Cardiac fibroblast (primary cell): Measurements from ENCODE around the gene TNS2.
"Not testable (repeated sequence)": the region's sequence is repeated elsewhere in the genome, so short reads cannot be mapped to it uniquely, and the experiment has no call there.

ENCODE experiments used
- DNase-seq, 2 donors: peaks; one replicate each; pipeline versions ENCODE4 v3.0.0 to v3.0.0-alpha.2; 2010; ENCODE audit warnings: low read depth in 2 of 2
- H3K4me3 ChIP-seq, 2 donors: replicated peaks in 1 of 2; 1 replicate in 1 of 2; 2 replicates in 1 of 2; pipeline ENCODE4 v1.5.1; 2011; ENCODE audit warnings: low read depth in 2 of 2, low read length in 2 of 2, mild to moderate bottlenecking in 2 of 2, moderate library complexity in 1 of 2
- CTCF ChIP-seq: IDR thresholded peaks from one replicate; pipeline ENCODE4 v1.5.1; 2011; ENCODE audit warnings: low read depth, mild to moderate bottlenecking, low read length, inconsistent platforms

TNS2 gene

DNA sequence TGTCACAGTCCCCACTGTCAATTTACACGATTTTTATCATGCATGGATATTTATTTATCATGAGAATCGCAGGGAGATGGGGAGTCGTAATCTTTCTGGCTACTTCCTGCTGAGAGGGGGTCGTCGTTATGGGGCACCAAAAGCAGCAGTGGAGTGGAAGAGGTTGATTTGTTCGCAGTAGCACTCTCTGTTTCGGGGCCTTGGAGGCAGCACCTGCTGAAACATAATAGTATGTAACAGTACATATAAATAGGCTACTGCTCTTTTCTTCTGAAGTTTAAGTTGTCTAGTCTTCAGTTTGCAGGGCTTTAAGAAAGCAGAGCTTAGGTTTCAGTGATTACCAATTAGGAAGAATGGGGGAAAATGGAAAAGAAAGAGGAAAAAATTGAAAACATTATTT is 57.3 kb downstream of the TNS2 start:
- TF ChIP-seq CTCF: no peak
- H3K4me3 ChIP-seq: no peak overlapping the region
- DNase-seq: no peak

GRCh38 chr12:53112431-53112830 is 62.6 kb downstream of the TNS2 start:
- H3K4me3 ChIP-seq, DNase-seq: not testable (repeated sequence)

DNA sequence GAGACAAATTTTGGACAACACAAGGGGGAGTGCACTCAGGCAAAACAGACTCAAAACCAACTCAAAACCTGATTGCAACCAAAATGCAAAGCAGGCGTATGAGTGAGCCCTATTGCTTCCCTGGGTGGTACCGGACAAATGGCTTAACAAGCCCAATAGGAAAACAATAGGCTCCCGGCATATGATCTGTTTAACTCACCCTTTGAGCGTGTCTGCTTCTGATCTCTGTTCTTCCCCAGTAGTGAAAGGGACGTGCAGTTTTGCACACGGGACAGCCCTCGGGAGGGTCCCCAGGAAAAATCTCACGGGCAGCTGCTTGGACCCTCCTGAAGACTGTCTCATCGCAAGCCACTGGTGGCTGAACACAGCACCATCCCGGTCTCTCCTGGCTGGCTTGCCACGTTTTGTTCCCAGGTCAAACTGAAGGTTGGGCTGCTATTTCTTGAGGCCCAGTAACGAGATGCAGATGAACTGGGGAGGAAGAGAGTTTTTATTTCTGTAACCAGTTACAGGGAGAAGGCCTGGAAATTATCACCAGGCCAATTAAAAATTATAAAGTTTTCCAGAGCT is 63.4 kb downstream of the TNS2 start:
- no peak overlapping the region for H3K4me3 ChIP-seq
- no peak for DNase-seq
- TF ChIP-seq CTCF: no peak

DNA sequence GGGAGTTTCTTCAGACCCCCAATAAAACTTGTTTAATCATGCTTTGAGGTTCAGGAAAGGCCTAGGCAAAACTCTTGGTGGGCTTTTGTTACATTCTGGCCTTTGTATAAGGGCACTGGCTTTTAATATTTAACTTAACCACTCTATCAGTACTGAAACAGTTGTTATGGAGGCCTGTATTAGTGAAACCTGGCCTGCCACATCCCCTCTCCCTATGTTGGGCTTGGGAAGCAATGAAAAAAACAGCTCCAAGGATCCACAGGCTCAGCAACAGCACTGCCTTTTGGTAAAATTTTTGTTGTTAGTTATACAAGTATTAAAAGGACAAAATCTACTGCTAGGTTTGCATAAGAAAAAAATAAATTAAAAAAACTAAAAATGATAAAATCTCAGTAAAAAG is 64.1 kb downstream of the TNS2 start:
- no peak for TF ChIP-seq CTCF
- no peak for DNase-seq
- no peak overlapping the region for H3K4me3 ChIP-seq
